HEK293 (cell line): ENCODE results near the gene ERAL1.

Experiments
- MYNN ChIP-seq: fragments of 450-650 bp; formaldehyde crosslinking; IDR thresholded peaks from 2 replicates; pipeline ENCODE4 v1.5.1; 2016; ENCODE audit warnings: missing biosample characterization, missing genetic modification characterization, borderline replicate concordance
- YY1 ChIP-seq: fragments of 450-650 bp; formaldehyde crosslinking; IDR thresholded peaks from 2 replicates; pipeline ENCODE4 v1.5.1; 2018; ENCODE audit warnings: missing biosample characterization, missing genetic modification characterization
- ZBTB7A ChIP-seq: fragments of 450-650 bp; formaldehyde crosslinking; IDR thresholded peaks from 2 replicates; pipeline ENCODE4 v1.5.1; 2016; ENCODE audit warnings: low read depth, missing biosample characterization, missing genetic modification characterization
- ZNF112 ChIP-seq: fragments of 450-650 bp; formaldehyde crosslinking; IDR thresholded peaks from 2 replicates; pipeline ENCODE4 v1.5.0; 2017; ENCODE audit warnings: missing biosample characterization, missing genetic modification characterization
- ZNF133 ChIP-seq: fragments of 450-650 bp; formaldehyde crosslinking; IDR thresholded peaks from 2 replicates; pipeline ENCODE4 v1.5.1; 2016; ENCODE audit warnings: missing biosample characterization, missing genetic modification characterization
- ZNF2 ChIP-seq: fragments of 450-650 bp; formaldehyde crosslinking; IDR thresholded peaks from 2 replicates; pipeline ENCODE4 v1.5.1; 2016; ENCODE audit warnings: missing biosample characterization, missing genetic modification characterization
- ZNF211 ChIP-seq: fragments of 450-650 bp; formaldehyde crosslinking; IDR thresholded peaks from 2 replicates; pipeline ENCODE4 v1.5.1; 2016; ENCODE audit warnings: low read depth, missing biosample characterization, missing genetic modification characterization
- ZNF274 ChIP-seq, 2 experiments: fragments of 200-500 bp in 1 of 2; fragments of 450-650 bp in 1 of 2; sonication (Bioruptor generic) in 1 of 2; formaldehyde crosslinking in 1 of 2; IDR thresholded peaks; 2 replicates each; pipeline versions ENCODE4 v1.5.1 to v1.6.1; 2014 to 2016; ENCODE audit warnings: borderline replicate concordance in 1 of 2, inconsistent platforms in 1 of 2, low read length in 1 of 2, missing biosample characterization in 1 of 2, missing genetic modification characterization in 1 of 2
- ZNF416 ChIP-seq: fragments of 450-650 bp; formaldehyde crosslinking; IDR thresholded peaks from 2 replicates; pipeline ENCODE4 v1.5.1; 2016; ENCODE audit warnings: missing biosample characterization, missing genetic modification characterization
- TF ChIP-seq, protein P1 (sequence below): fragments of 450-650 bp; formaldehyde crosslinking; IDR thresholded peaks from 2 replicates; pipeline ENCODE4 v1.5.1; 2016; ENCODE audit warnings: missing biosample characterization, missing genetic modification characterization
- TF ChIP-seq, protein P2 (sequence below): fragments of 450-650 bp; formaldehyde crosslinking; conservative IDR thresholded peaks from 2 replicates; pipeline ENCODE4 v1.5.1; 2016; ENCODE audit warnings: low read depth, missing biosample characterization, missing genetic modification characterization
- TF ChIP-seq, protein P3 (sequence below): fragments of 450-650 bp; formaldehyde crosslinking; IDR thresholded peaks from 2 replicates; pipeline ENCODE4 v1.5.1; 2016; ENCODE audit warnings: missing biosample characterization, missing genetic modification characterization
- TF ChIP-seq, protein P4 (sequence below): fragments of 450-650 bp; formaldehyde crosslinking; IDR thresholded peaks from 2 replicates; pipeline ENCODE4 v1.5.1; 2016; ENCODE audit warnings: missing biosample characterization, missing genetic modification characterization

DNA sequence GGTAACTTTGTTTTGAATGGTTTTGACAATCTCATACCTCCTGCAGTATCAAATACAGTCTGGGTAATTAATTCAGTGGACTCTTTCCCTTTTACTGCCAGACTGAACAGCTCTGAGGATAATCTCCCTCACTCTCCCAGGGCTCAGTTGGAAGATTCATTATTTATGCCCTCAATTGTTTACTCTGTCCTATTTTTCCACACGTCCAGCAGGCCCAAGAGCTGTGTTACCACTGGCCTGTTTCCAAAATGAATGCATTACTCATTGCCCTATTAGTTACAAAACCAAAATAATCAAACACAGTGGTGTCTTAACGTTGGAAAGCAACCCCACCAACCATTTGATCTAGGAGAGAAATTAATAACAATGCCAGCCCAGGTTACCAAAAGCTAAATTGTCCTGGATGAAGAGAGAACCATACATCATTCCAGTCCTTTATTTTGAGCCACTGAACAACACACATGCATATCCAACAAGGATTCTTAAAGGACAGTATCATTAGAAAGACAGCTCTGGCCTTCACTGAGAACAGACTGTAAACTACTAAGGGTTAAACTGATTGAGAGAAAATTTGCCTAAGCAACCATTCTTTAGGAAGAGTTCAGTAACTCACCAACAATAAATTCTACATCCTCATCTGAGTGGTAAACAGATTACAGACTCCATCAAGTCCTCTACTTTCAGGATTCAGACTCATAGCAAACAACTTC lies 46.7 kb upstream of the ERAL1 start:
- TF ChIP-seq, protein P1, sequence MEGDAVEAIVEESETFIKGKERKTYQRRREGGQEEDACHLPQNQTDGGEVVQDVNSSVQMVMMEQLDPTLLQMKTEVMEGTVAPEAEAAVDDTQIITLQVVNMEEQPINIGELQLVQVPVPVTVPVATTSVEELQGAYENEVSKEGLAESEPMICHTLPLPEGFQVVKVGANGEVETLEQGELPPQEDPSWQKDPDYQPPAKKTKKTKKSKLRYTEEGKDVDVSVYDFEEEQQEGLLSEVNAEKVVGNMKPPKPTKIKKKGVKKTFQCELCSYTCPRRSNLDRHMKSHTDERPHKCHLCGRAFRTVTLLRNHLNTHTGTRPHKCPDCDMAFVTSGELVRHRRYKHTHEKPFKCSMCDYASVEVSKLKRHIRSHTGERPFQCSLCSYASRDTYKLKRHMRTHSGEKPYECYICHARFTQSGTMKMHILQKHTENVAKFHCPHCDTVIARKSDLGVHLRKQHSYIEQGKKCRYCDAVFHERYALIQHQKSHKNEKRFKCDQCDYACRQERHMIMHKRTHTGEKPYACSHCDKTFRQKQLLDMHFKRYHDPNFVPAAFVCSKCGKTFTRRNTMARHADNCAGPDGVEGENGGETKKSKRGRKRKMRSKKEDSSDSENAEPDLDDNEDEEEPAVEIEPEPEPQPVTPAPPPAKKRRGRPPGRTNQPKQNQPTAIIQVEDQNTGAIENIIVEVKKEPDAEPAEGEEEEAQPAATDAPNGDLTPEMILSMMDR = no peak
- no peak for TF ChIP-seq ZBTB7A (tag by site-specific recombination)
- TF ChIP-seq YY1 (tag by site-specific recombination) = no peak
- TF ChIP-seq MYNN = no peak
- TF ChIP-seq, protein P2, sequence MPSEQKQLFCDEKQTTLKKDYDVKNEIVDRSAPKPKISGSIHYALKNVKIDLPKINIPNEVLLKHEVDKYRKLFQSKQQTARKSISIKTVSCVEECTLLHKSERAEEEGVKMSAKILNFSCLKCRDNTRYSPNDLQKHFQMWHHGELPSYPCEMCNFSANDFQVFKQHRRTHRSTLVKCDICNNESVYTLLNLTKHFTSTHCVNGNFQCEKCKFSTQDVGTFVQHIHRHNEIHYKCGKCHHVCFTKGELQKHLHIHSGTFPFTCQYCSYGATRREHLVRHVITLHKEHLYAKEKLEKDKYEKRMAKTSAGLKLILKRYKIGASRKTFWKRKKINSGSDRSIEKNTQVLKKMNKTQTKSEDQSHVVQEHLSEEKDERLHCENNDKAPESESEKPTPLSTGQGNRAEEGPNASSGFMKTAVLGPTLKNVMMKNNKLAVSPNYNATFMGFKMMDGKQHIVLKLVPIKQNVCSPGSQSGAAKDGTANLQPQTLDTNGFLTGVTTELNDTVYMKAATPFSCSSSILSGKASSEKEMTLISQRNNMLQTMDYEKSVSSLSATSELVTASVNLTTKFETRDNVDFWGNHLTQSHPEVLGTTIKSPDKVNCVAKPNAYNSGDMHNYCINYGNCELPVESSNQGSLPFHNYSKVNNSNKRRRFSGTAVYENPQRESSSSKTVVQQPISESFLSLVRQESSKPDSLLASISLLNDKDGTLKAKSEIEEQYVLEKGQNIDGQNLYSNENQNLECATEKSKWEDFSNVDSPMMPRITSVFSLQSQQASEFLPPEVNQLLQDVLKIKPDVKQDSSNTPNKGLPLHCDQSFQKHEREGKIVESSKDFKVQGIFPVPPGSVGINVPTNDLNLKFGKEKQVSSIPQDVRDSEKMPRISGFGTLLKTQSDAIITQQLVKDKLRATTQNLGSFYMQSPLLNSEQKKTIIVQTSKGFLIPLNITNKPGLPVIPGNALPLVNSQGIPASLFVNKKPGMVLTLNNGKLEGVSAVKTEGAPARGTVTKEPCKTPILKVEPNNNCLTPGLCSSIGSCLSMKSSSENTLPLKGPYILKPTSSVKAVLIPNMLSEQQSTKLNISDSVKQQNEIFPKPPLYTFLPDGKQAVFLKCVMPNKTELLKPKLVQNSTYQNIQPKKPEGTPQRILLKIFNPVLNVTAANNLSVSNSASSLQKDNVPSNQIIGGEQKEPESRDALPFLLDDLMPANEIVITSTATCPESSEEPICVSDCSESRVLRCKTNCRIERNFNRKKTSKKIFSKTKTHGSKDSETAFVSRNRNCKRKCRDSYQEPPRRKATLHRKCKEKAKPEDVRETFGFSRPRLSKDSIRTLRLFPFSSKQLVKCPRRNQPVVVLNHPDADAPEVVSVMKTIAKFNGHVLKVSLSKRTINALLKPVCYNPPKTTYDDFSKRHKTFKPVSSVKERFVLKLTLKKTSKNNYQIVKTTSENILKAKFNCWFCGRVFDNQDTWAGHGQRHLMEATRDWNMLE (tag by site-specific recombination) = no peak
- TF ChIP-seq ZNF211 (tag by site-specific recombination) = no peak
- TF ChIP-seq ZNF274 (IDR thresholded peaks at IDR 0.05; ENCODE audit: low read length) = no peak
- TF ChIP-seq ZNF274 (tag by site-specific recombination; IDR thresholded peaks at IDR 0.05; ENCODE audit: borderline replicate concordance) = no peak
- TF ChIP-seq ZNF133 = no peak
- TF ChIP-seq, protein P3, sequence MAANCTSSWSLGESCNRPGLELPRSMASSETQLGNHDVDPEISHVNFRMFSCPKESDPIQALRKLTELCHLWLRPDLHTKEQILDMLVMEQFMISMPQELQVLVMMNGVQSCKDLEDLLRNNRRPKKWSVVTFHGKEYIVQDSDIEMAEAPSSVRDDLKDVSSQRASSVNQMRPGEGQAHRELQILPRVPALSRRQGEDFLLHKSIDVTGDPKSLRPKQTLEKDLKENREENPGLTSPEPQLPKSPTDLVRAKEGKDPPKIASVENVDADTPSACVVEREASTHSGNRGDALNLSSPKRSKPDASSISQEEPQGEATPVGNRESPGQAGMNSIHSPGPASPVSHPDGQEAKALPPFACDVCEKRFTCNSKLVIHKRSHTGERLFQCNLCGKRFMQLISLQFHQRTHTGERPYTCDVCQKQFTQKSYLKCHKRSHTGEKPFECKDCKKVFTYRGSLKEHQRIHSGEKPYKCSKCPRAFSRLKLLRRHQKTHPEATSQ = no peak
- peak; percentile 31 for TF ChIP-seq ZNF2 (tag by site-specific recombination)
- no peak for TF ChIP-seq ZNF416 (tag by site-specific recombination)
- TF ChIP-seq ZNF112 (tag by site-specific recombination) = no peak
- TF ChIP-seq, protein P4, sequence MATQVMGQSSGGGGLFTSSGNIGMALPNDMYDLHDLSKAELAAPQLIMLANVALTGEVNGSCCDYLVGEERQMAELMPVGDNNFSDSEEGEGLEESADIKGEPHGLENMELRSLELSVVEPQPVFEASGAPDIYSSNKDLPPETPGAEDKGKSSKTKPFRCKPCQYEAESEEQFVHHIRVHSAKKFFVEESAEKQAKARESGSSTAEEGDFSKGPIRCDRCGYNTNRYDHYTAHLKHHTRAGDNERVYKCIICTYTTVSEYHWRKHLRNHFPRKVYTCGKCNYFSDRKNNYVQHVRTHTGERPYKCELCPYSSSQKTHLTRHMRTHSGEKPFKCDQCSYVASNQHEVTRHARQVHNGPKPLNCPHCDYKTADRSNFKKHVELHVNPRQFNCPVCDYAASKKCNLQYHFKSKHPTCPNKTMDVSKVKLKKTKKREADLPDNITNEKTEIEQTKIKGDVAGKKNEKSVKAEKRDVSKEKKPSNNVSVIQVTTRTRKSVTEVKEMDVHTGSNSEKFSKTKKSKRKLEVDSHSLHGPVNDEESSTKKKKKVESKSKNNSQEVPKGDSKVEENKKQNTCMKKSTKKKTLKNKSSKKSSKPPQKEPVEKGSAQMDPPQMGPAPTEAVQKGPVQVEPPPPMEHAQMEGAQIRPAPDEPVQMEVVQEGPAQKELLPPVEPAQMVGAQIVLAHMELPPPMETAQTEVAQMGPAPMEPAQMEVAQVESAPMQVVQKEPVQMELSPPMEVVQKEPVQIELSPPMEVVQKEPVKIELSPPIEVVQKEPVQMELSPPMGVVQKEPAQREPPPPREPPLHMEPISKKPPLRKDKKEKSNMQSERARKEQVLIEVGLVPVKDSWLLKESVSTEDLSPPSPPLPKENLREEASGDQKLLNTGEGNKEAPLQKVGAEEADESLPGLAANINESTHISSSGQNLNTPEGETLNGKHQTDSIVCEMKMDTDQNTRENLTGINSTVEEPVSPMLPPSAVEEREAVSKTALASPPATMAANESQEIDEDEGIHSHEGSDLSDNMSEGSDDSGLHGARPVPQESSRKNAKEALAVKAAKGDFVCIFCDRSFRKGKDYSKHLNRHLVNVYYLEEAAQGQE (tag by site-specific recombination) = peak; percentile 51; the same call in 1 of the 2 replicates
